ENCODE measurements around the gene NELL1.

Gene NELL1

DNA sequence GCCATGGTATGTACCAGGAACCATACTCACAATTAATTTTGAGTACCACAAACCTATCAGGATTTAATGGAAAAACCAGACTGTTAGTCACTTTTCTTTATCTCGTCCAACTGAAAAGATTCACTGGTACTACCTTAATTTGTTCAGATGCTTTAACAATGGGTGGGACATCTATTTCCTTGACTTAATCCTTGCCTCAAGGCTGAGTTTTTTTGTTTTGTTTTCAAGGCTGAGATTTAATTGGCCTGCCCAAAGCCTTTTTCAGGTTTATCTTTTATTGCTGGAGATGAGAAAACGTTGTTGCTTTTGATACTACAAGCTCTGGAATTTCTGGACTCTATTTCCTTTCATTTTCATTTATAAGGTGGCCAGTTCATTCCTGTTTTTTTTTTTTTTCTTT is 50.4 kb downstream of the NELL1 start:
- TF ChIP-seq, protein P1, sequence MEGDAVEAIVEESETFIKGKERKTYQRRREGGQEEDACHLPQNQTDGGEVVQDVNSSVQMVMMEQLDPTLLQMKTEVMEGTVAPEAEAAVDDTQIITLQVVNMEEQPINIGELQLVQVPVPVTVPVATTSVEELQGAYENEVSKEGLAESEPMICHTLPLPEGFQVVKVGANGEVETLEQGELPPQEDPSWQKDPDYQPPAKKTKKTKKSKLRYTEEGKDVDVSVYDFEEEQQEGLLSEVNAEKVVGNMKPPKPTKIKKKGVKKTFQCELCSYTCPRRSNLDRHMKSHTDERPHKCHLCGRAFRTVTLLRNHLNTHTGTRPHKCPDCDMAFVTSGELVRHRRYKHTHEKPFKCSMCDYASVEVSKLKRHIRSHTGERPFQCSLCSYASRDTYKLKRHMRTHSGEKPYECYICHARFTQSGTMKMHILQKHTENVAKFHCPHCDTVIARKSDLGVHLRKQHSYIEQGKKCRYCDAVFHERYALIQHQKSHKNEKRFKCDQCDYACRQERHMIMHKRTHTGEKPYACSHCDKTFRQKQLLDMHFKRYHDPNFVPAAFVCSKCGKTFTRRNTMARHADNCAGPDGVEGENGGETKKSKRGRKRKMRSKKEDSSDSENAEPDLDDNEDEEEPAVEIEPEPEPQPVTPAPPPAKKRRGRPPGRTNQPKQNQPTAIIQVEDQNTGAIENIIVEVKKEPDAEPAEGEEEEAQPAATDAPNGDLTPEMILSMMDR (IDR thresholded peaks at IDR 0.05; ENCODE audit: low read length, missing control alignments): no peak

DNA sequence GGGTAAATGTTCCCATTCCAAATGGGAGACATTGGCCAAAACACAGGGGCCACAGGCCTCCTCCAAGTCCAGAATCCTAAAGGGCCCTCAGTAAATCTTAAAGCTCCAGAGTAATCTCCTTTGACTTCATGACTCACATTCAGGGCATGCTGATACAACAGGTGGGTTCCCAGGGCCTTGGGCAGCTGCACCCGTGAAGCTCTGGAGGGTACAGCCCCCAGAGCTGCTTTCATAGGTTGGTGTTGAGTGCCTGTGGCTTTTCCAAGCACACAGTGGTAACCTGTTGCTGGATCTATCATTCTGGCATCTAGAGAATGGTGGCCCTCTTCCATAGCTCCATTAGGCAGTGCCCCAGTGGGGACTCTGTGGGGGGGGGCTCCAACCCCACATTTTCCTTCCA is 54.0 kb downstream of the NELL1 start:
- DNase-seq (ENCODE audit: low read depth): no peak
- H3K4me3 ChIP-seq (replicated peaks; ENCODE audit: low read depth, low read length): no peak overlapping the region
- TF ChIP-seq, protein P1 (IDR thresholded peaks at IDR 0.05; ENCODE audit: low read length, missing control alignments): no peak

More for the DNA sequence above, 50.4 kb downstream of the NELL1 start:
- no peak for DNase-seq (ENCODE audit: low read depth)
- no peak overlapping the region for H3K4me3 ChIP-seq (replicated peaks; ENCODE audit: low read depth, low read length)

DNA sequence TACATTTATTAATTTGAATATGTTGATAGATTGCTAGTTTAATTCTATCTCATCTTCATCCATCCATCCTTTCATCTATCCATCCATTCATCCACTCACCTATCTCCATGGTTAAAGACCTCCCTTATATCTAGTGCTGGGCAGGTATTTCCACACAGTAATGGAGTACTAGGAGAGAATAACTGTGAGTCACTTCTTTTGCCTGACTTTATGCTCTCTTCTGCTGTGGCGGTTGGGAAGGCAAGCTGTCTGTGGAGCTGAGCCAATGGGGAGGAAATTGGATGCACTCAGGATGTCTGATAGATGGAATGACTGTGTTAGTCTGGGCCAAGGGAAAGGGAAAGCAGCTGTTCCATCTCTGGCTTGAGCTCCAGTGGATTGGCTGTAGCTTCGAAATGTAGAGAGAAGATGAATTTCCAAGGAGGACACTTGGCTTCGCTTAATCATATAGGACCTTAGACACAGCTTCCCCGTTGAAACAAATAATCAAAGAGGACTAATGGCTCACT is 60.3 kb downstream of the NELL1 start:
- DNase-seq (ENCODE audit: low read depth): no peak
- H3K4me3 ChIP-seq (replicated peaks; ENCODE audit: low read depth, low read length): no peak overlapping the region
- TF ChIP-seq, protein P1 (IDR thresholded peaks at IDR 0.05; ENCODE audit: low read length, missing control alignments): no peak

DNA sequence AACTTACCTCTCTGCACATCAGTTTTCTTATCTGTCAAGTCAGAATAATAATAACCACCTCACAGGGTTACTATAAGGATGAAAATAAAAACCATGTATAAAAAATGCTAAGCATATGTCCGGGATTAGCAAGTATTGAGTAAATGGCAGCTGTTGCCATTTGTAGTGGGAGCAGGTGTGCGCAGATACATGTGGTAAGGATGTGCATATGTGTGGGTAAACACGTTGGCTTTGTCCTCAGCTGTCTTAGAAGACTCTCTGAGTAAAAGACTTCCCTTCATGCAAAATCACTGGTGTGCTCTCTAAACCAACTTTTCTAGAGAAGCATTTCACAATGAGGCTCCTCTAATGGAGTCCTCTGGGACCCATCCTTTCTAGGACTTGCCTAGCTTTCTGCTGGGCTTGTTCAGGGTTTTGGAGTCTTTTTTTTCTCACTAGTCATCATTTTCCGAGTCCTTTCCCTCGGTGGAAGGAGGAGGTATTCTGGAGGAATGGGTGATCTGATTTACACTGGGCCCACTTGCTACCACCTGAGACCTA is 62.4 kb downstream of the NELL1 start:
- DNase-seq (ENCODE audit: low read depth): no peak
- H3K4me3 ChIP-seq (replicated peaks; ENCODE audit: low read depth, low read length): no peak overlapping the region
- TF ChIP-seq, protein P1 (IDR thresholded peaks at IDR 0.05; ENCODE audit: low read length, missing control alignments): no peak

DNA sequence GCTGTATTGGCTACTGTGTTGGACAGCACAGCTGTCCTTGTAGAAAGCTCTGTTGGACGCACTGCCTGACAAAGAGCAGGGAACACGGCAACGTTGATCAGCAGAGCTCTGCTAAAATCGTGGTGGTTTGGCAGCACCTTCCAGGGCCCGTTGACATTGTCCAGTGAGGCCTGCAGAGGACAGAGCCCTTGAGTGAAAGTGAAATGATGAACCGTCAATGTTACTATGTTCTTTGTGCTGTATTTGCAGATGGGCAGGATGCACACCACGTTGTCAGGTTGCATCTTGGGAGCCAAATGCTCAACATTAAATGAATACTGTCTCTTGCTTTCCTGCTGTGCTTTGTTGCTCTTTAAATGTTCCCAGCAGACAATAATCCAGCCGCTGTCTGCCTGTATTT is 69.7 kb downstream of the NELL1 start:
- TF ChIP-seq, protein P1 (IDR thresholded peaks at IDR 0.05; ENCODE audit: low read length, missing control alignments): no peak
- DNase-seq (ENCODE audit: low read depth): no peak

DNA sequence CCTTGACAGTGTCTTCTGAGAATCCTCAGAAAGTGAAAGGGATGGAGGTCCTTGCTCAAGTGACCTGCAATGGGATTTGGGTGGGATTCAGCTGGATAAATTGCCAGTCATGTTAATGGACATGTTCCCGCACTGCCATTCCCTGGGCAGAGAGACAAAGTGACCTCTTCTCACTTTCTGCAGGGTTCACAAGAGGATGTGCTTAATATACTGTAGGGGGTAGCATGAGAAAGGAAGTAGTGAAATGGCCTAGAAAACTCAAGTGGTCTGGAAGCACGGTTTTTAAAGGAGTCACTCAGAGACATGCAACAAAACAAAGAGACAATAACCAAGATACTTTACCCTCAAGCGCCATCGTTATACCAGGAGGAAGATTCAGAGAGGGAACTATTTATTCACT is 70.2 kb downstream of the NELL1 start:
- DNase-seq (ENCODE audit: low read depth): no peak

More for the DNA sequence above, 69.7 kb downstream of the NELL1 start:
- no peak overlapping the region for H3K4me3 ChIP-seq (replicated peaks; ENCODE audit: low read depth, low read length)

More for the DNA sequence above, 70.2 kb downstream of the NELL1 start:
- TF ChIP-seq, protein P1 (IDR thresholded peaks at IDR 0.05; ENCODE audit: low read length, missing control alignments): no peak
- no peak overlapping the region for H3K4me3 ChIP-seq (replicated peaks; ENCODE audit: low read depth, low read length)
